ENCODE measurements around the gene AKAP13. TPM values are rescaled to one million over a fixed set of nuclear protein-coding genes. Genes with fewer than 3 reads are reported as not detected.

AKAP13 gene
- total RNA-seq, 1 experiment from 2014 or later = 47.3 TPM

- no peak overlapping the region for H4K5ac ChIP-seq (ENCODE audit: insufficient read length, low read depth, low read length)
- no peak overlapping the region for H2BK120ac ChIP-seq (ENCODE audit: low read depth, low read length, poor library complexity, severe bottlenecking)
- no CpG with 5 or more reads among the region's 3 CpGs for WGBS (ENCODE audit: extremely low coverage, insufficient read length, low lambda C conversion rate)
- H3T11ph ChIP-seq (ENCODE audit: low read length) = no peak overlapping the region
- peaks cover 33 to 36% of the 10 kb centered on the region in 2 experiments for H3K4me1 Mint-ChIP-seq
- H2BK15ac ChIP-seq (ENCODE audit: low read depth, low read length) = no peak overlapping the region
- no peaks in the 10 kb centered on the region for H3K23me2 ChIP-seq (ENCODE audit: insufficient read length, low read depth, low read length, poor library complexity, severe bottlenecking)
- no peak for TF ChIP-seq CTCF (conservative IDR thresholded peaks at IDR 0.05)
- H3K4me1 ChIP-seq (ENCODE audit: insufficient read depth, low read length) = 0 out of 2 replicates have a peak, but pooled peaks cover 5% of the 10 kb centered on the region
- H4K8ac ChIP-seq (replicated peaks; ENCODE audit: insufficient read length, low read depth, low read length) = no peak overlapping the region
- no peak for DNase-seq
- H3K18ac ChIP-seq (ENCODE audit: insufficient read length, low read depth, low read length) = no peak overlapping the region
- no peak overlapping the region for H2BK20ac ChIP-seq (ENCODE audit: low read depth, low read length, poor library complexity, severe bottlenecking)
- no peak overlapping the region for H3K14ac ChIP-seq (ENCODE audit: insufficient read depth, low read length)
- no peak overlapping the region for H3K4me2 ChIP-seq (ENCODE audit: insufficient read depth, insufficient read length, low read length)
- no peak overlapping the region for H3K56ac ChIP-seq (ENCODE audit: insufficient read length, low read depth, low read length)
- H2BK12ac ChIP-seq (ENCODE audit: insufficient read length, low read depth, low read length) = no peak overlapping the region
- peaks cover 0 to 3% (median 0%) of the 10 kb centered on the region in 3 experiments; a peak in 2 of 7 replicates for H3K36me3 Mint-ChIP-seq (ENCODE audit: insufficient read depth in 1 of 3, low read depth in 3 of 3)
- no peak overlapping the region for H3K23ac ChIP-seq (ENCODE audit: insufficient read length, low read depth, low read length)
- no peak overlapping the region for H2AFZ ChIP-seq (ENCODE audit: low read length)
- no peak overlapping the region for H4K91ac ChIP-seq (ENCODE audit: insufficient read length, low read depth, low read length)
- no peak overlapping the region for H3K4ac ChIP-seq (ENCODE audit: low read depth, low read length)
- H3K27me3 ChIP-seq (ENCODE audit: insufficient read depth, low read length) = no peaks in the 10 kb centered on the region
- H3K9ac ChIP-seq (ENCODE audit: extremely low read depth, insufficient read length, low read length) = no peak overlapping the region
- H3K79me1 ChIP-seq (ENCODE audit: insufficient read depth, low read depth, low read length, poor library complexity, severe bottlenecking) = peaks cover 9% of the 10 kb centered on the region
- H3K9me3 Mint-ChIP-seq = peaks cover 0 to 2% of the 10 kb centered on the region in 2 experiments; a peak in 2 of 5 replicates
- no peaks in the 10 kb centered on the region for H3K27me3 Mint-ChIP-seq (ENCODE audit: low read depth)
- H3K9me3 ChIP-seq (ENCODE audit: control insufficient read depth, low read depth, low read length) = no peaks in the 10 kb centered on the region
- H3K27ac Mint-ChIP-seq = no peak overlapping the region
- H3K27ac ChIP-seq (ENCODE audit: insufficient read length, low read depth, low read length) = no peak overlapping the region
- H2AK5ac ChIP-seq (ENCODE audit: insufficient read length, low read length) = no peak overlapping the region
- H3K79me2 ChIP-seq (ENCODE audit: insufficient read depth, low read length) = peaks cover 3% of the 10 kb centered on the region; the same call in 1 of the 2 replicates
- H2BK5ac ChIP-seq (ENCODE audit: insufficient read length, low read length) = no peak overlapping the region
- no peaks in the 10 kb centered on the region for H4K20me1 ChIP-seq (ENCODE audit: control insufficient read depth, insufficient read depth, insufficient read length)
- no peak overlapping the region for H3K4me3 Mint-ChIP-seq
Observed at GRCh38 chr15:85456798-85457197, 76.4 kb downstream of the AKAP13 start.
